Measurements from ENCODE around the gene BMAL1. TPM values are rescaled to one million over a fixed set of nuclear protein-coding genes. Genes with fewer than 3 reads are reported as not detected.

Gene BMAL1
- total RNA-seq, 2 experiments from 2014 or later, result 18.6 to 20.2 TPM

DNA sequence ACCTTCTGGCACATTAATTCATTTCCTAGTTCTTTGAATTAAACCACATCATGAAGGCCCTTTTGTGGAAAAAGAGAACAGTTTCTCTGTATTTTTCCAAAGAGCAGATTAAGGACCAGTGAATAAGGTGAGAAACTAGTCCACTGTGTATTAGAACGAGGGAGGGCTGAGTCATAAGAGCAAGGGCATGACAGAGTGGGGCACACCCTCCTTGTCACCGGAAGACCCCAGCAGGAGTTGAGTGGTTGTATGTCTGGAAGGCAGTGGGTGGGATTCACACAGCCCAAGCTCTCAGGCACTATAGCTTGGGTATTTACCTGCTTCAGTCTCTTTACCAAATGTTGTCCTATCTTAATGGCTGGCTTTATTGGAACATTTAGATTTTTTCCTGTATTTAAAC is 86.8 kb downstream of the BMAL1 start:
- ChIA-PET POLR2A (no interaction called here), CTCF (interaction anchor here (0.7 to 1.2 kb wide), 2 partner anchors 10 to 20 kb away, joined by 3 read pairs; no protein-coding TSS in a partner anchor)
- H3K36me3 Mint-ChIP-seq (ENCODE audit: low read depth), result peaks cover 24% of the 10 kb centered on the region
- no peaks in the 10 kb centered on the region for H3K9me3 Mint-ChIP-seq (ENCODE audit: low read depth)
- no peak for ATAC-seq
- no peak overlapping the region for H3K4me3 Mint-ChIP-seq
- no peak for DNase-seq
- H3K4me1 Mint-ChIP-seq, result no peaks in the 10 kb centered on the region
- H3K27me3 Mint-ChIP-seq, result no peaks in the 10 kb centered on the region
- H3K27ac Mint-ChIP-seq, result peak overlapping the region; percentile 62
- intact Hi-C loops (cut with DNase I, micrococcal nuclease), result no loop called here

DNA sequence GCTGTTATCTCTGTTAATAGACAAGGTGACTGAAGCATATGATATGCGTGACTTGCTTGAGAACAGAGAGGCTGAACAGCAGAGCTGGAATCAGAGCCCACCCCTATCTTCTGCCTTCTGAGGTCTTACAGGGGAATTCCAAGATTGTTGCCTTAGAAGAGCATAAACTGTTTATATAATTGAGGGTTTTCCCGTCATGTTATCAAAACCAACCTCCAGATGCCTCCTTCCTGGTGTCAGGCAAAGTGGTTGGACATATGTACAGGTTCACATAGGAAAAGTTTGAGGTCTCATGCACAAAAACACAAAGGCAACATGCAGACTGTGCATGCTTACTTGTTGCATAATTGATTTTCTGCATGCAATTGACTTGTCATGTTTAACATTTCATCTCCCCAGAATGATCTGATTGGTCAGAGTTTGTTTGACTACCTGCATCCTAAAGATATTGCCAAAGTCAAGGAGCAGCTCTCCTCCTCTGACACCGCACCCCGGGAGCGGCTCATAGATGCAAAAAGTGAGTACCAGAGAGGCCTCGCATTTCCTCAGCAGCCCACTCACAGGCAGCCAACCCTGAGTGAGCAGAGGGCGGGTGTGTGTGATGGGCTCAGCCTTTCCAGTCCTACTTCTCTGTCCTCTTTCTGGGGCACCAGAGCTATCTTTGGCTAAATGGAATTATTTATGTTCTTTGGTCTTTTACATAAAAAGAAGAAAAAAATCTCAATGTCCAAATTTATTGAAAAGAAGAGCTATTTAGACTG is 88.9 kb downstream of the BMAL1 start:
- intact Hi-C loops (cut with DNase I, micrococcal nuclease), result no loop called here
- H3K36me3 Mint-ChIP-seq (ENCODE audit: low read depth), result peaks cover 11% of the 10 kb centered on the region
- POLR2A ChIA-PET, result no interaction called here
- DNase-seq, result no peak
- ATAC-seq, result no peak
- no peaks in the 10 kb centered on the region for H3K4me1 Mint-ChIP-seq
- no peaks in the 10 kb centered on the region for H3K27me3 Mint-ChIP-seq
- no peaks in the 10 kb centered on the region for H3K9me3 Mint-ChIP-seq (ENCODE audit: low read depth)
- no peak overlapping the region for H3K4me3 Mint-ChIP-seq
- H3K27ac Mint-ChIP-seq, result no peak overlapping the region
- CTCF ChIA-PET, result interaction anchor here (0.6 to 0.7 kb wide), 2 partner anchors 16 to 88 kb away, joined by 3 read pairs; no protein-coding TSS in a partner anchor

DNA sequence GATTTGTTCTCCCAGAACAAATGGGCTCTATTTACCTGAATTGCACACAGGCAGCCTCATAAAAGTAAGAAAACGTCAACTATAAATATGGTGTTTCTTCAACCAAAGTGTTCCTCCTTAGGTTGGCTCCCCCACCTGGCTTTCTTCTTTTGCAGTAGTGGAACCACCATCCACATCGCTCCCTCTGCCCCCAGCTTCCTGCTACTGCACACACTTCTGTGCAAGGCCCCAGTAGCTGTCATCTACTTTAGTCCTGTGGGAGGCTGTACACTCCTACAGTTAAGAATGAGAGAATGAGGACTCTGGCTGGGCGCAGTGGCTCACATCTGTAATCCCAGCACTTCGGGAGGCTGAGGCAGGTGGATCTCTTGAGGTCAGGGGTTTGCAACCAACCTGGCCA is 89.5 kb downstream of the BMAL1 start:
- intact Hi-C loops (cut with DNase I, micrococcal nuclease), result no loop called here
- H3K27me3 Mint-ChIP-seq, result no peaks in the 10 kb centered on the region
- no peaks in the 10 kb centered on the region for H3K9me3 Mint-ChIP-seq (ENCODE audit: low read depth)

DNA sequence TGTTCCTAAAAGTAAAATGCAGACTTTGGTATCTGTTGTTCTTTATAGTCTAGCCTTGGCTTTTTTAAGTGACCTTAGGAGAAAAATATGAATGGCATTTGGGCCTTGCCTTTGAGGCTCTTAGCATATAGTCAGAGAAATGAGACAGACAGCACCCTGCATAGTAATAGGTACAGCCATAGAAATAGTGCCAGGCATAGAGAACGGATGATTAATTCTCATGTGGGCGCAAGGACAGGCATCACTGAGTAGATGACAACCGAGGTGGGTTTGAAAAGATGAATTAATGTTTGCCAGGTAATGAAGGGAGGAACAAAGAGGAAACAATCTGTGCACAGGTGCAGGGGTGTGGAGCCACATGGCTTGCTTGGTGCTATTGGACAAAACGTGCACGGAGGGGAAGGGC is 90.5 kb downstream of the BMAL1 start:
- ATAC-seq, result no peak
- H3K4me1 Mint-ChIP-seq, result no peaks in the 10 kb centered on the region
- H3K27ac Mint-ChIP-seq, result no peak overlapping the region
- DNase-seq, result no peak
- CTCF ChIA-PET, result no interaction called here
- intact Hi-C loops (cut with DNase I, micrococcal nuclease), result no loop called here
- no peaks in the 10 kb centered on the region for H3K9me3 Mint-ChIP-seq (ENCODE audit: low read depth)
- H3K4me3 Mint-ChIP-seq, result no peak overlapping the region
- peaks cover 9% of the 10 kb centered on the region for H3K36me3 Mint-ChIP-seq (ENCODE audit: low read depth)
- H3K27me3 Mint-ChIP-seq, result no peaks in the 10 kb centered on the region
- POLR2A ChIA-PET, result no interaction called here

More for the DNA sequence above, 89.5 kb downstream of the BMAL1 start:
- H3K4me3 Mint-ChIP-seq, result no peak overlapping the region
- H3K36me3 Mint-ChIP-seq (ENCODE audit: low read depth), result peaks cover 11% of the 10 kb centered on the region
- POLR2A ChIA-PET, result no interaction called here
- CTCF ChIA-PET, result interaction anchor here (0.7 kb wide), 1 partner anchor 16 kb away, joined by 3 read pairs; no protein-coding TSS in a partner anchor
- ATAC-seq (no peak), DNase-seq (no peak)
- H3K4me1 Mint-ChIP-seq, result no peaks in the 10 kb centered on the region
- no peak overlapping the region for H3K27ac Mint-ChIP-seq

DNA sequence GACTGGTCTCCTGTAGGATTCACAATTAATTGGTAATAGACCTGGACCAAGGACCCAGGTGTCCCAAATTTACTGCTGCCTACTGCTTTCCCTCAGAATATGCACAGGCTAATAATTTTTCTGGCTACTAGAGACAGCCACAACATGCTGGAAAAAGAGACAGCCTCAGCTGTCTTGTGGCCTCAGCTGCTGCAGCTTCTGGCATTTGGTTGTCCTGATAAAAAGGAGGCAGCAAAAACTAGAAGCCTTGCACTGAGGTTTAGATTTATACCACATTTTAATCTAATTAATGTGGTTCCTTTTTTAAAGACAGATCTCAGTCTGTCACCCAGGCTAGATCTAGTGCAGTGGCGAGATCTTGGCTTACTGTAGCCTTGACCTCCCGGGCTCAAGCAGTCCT is 95.6 kb downstream of the BMAL1 start:
- no peaks in the 10 kb centered on the region for H3K27me3 Mint-ChIP-seq
- ChIA-PET POLR2A (no interaction called here), CTCF (interaction anchor here (1.1 to 1.5 kb wide), 3 partner anchors 12 to 148 kb away, joined by 3 read pairs; no protein-coding TSS in a partner anchor)
- H3K4me3 Mint-ChIP-seq, result no peak overlapping the region
- intact Hi-C loops (cut with DNase I, micrococcal nuclease), result no loop called here
- DNase-seq (no peak), ATAC-seq (no peak)
- peaks cover 22% of the 10 kb centered on the region for H3K36me3 Mint-ChIP-seq (ENCODE audit: low read depth)
- no peak overlapping the region for H3K27ac Mint-ChIP-seq
- no peaks in the 10 kb centered on the region for H3K9me3 Mint-ChIP-seq (ENCODE audit: low read depth)
- no peaks in the 10 kb centered on the region for H3K4me1 Mint-ChIP-seq

DNA sequence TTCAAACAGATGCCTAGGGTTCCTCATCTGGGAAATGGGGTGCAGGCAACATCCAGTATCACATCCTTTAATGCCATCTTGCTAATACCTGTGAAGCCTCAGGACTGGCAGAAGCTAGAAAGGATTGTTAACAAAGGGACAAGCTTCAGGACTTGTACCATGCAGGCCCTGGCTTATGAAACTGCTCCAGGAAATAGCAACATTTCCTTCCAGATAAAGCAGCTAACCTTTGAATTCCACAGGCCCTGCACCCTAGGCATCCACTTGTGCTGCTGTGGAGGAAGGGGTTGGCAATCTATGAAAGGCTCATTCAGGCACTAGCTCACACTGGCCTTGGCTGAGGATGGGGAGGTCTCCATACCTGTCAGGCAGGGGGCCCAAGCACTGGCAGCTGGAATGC is 98.2 kb downstream of the BMAL1 start:
- H3K9me3 Mint-ChIP-seq (ENCODE audit: low read depth), result no peaks in the 10 kb centered on the region
- ChIA-PET CTCF (interaction anchor here (1.7 kb wide), 1 partner anchor 9 kb away, joined by 4 read pairs; no protein-coding TSS in a partner anchor), POLR2A (no interaction called here)
- no peaks in the 10 kb centered on the region for H3K4me1 Mint-ChIP-seq
- H3K36me3 Mint-ChIP-seq (ENCODE audit: low read depth), result peaks cover 24% of the 10 kb centered on the region
- H3K27me3 Mint-ChIP-seq, result no peaks in the 10 kb centered on the region
- H3K4me3 Mint-ChIP-seq, result no peak overlapping the region
- H3K27ac Mint-ChIP-seq, result no peak overlapping the region
- ATAC-seq, result no peak
- intact Hi-C loops (cut with DNase I, micrococcal nuclease), result no loop called here
- no peak for DNase-seq

DNA sequence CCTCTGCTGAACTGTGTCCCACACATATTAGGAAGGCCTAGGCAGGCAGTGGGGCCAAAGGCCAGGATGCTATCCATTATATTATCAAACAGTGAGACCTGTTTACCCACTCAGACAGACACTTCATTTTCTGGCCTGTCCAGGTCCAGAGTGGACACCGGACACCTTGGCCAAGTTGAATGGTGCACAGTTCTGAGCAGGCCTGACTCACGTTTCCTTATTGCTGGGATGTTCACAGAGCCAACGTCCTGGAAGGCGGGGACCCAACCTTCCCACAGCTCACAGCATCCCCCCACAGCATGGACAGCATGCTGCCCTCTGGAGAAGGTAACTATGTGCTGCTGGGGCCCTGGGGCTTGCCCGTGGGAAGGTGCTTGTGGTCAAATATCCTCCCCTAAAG is 98.8 kb downstream of the BMAL1 start:
- no peak for DNase-seq
- Mint-ChIP-seq H3K4me1 (no peaks in the 10 kb centered on the region), H3K9me3 (ENCODE audit: low read depth) (no peaks in the 10 kb centered on the region), H3K36me3 (ENCODE audit: low read depth) (peaks cover 24% of the 10 kb centered on the region), H3K4me3 (no peak overlapping the region), H3K27me3 (no peaks in the 10 kb centered on the region), H3K27ac (no peak overlapping the region)
- intact Hi-C loops (cut with DNase I, micrococcal nuclease), result no loop called here
- no peak for ATAC-seq
- ChIA-PET CTCF (interaction anchor here (0.6 to 1.7 kb wide), 2 partner anchors 8 to 123 kb away, joined by 3 to 4 read pairs; no protein-coding TSS in a partner anchor), POLR2A (interaction anchor here (0.8 kb wide), 1 partner anchor 91 kb away, joined by 4 read pairs; no protein-coding TSS in a partner anchor)

DNA sequence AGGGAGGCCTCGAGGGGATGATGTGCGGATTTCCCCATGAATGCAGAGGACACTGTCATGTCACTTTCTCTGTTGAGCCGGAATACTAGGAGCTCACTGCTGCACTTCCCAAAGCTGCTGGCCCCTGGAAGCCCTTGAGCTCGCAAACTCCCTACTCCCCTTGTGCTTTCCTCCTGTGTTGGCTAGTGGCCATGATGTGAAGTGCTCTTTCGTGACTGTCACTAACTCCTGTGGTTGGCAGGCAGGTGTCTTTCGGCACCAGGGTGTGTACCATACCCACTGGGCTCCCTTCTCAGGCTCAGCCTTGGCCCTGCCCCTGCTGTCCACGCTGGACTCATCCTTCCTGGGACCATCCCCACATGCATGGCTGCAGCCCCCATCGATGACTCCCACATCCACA is 99.2 kb downstream of the BMAL1 start:
- DNase-seq, result no peak
- Mint-ChIP-seq H3K36me3 (ENCODE audit: low read depth) (peaks cover 24% of the 10 kb centered on the region), H3K27ac (no peak overlapping the region), H3K9me3 (ENCODE audit: low read depth) (no peaks in the 10 kb centered on the region), H3K4me3 (no peak overlapping the region), H3K27me3 (no peaks in the 10 kb centered on the region), H3K4me1 (no peaks in the 10 kb centered on the region)
- CTCF ChIA-PET, result interaction anchor here (0.6 kb wide), 1 partner anchor 122 kb away, joined by 3 read pairs; no protein-coding TSS in a partner anchor
- POLR2A ChIA-PET, result interaction anchor here (0.8 kb wide), 1 partner anchor 92 kb away, joined by 4 read pairs; no protein-coding TSS in a partner anchor
- ATAC-seq, result no peak
- intact Hi-C loops (cut with DNase I, micrococcal nuclease), result no loop called here

DNA sequence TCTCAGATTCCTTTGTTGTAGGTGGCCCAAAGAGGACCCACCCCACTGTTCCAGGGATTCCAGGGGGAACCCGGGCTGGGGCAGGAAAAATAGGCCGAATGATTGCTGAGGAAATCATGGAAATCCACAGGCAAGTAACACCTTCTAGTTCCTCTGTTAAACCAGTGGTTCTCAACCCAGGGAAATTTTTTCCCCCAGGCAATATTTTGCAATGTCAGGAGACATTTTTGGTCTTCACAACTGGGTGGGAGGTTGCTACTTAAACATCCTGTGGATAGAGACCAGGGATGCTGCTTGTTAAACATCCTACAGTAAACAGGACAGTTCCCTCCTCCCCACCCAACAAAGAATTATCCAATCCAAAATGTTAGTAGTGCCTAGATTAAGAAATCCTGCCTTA is 100.7 kb downstream of the BMAL1 start:
- Mint-ChIP-seq H3K36me3 (ENCODE audit: low read depth) (peaks cover 33% of the 10 kb centered on the region), H3K27ac (no peak overlapping the region), H3K9me3 (ENCODE audit: low read depth) (no peaks in the 10 kb centered on the region), H3K4me1 (no peaks in the 10 kb centered on the region), H3K4me3 (no peak overlapping the region), H3K27me3 (no peaks in the 10 kb centered on the region)
- ChIA-PET POLR2A (no interaction called here), CTCF (no interaction called here)
- ATAC-seq (no peak), DNase-seq (no peak)
- intact Hi-C loops (cut with DNase I, micrococcal nuclease), result no loop called here

DNA sequence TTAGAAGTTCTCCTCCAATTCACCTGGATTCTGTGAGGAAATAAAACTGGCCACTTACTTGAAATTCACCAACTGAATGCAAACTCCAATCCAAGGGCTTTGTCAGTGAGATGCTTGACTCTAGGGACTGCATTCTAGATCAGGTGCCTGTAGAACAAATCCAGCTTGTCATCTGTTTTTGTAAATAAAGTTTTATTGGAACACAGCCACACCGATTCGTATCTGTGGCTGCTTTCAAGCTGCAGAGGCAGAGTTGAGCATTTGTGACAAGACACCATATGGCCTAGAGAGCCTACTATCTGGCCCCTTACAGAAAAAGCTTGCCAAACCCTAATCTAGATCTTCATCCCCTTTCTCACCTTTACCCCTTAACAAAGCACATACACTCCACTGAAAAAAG is 103.1 kb downstream of the BMAL1 start:
- no peak overlapping the region for H3K27ac Mint-ChIP-seq
- CTCF ChIA-PET, result interaction anchor here (0.5 to 1.1 kb wide), 2 partner anchors 27 to 414 kb away, joined by 3 to 4 read pairs; no protein-coding TSS in a partner anchor
- H3K4me1 Mint-ChIP-seq, result peaks cover 2% of the 10 kb centered on the region
- no peaks in the 10 kb centered on the region for H3K9me3 Mint-ChIP-seq (ENCODE audit: low read depth)
- ATAC-seq, result no peak
- no peaks in the 10 kb centered on the region for H3K27me3 Mint-ChIP-seq
- H3K4me3 Mint-ChIP-seq, result no peak overlapping the region
- intact Hi-C loops (cut with DNase I, micrococcal nuclease), result no loop called here
- no peak for DNase-seq
- peaks cover 26% of the 10 kb centered on the region for H3K36me3 Mint-ChIP-seq (ENCODE audit: low read depth)
- POLR2A ChIA-PET, result no interaction called here

DNA sequence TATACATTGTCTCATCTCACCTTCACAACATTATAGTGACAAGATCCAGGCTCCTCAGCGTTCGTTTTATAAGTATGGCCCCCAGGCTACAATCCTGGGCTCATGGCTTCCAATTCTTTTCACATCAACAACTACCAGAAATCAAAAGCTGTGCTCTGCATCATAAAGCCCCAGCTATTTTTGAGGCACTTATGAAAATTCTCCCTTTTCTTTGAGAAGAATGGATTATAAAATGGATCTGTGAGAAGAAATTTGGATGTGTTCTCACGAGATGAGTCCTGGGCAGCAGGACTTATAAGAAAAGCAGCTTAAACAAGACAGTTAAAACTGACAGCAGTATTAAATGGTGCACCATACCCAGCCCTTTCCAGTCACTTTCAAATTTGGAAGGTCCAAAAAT is 105.2 kb downstream of the BMAL1 start:
- CTCF ChIA-PET, result interaction anchor here (0.6 to 1.6 kb wide), 7 partner anchors 11 to 145 kb away, joined by 3 to 6 read pairs (median 3); no protein-coding TSS in a partner anchor
- Mint-ChIP-seq H3K27me3 (no peaks in the 10 kb centered on the region), H3K9me3 (ENCODE audit: low read depth) (no peaks in the 10 kb centered on the region), H3K4me3 (no peak overlapping the region), H3K4me1 (peaks cover 2% of the 10 kb centered on the region), H3K27ac (no peak overlapping the region), H3K36me3 (ENCODE audit: low read depth) (peaks cover 21% of the 10 kb centered on the region)
- POLR2A ChIA-PET, result interaction anchor here (1.2 kb wide), 1 partner anchor 84 kb away, joined by 3 read pairs; no protein-coding TSS in a partner anchor
- DNase-seq (no peak), ATAC-seq (no peak)
- intact Hi-C loops (cut with DNase I, micrococcal nuclease), result no loop called here

Measured in activated CD4-positive, alpha-beta T cell treated with anti-CD3 and anti-CD28 coated beads for 36 hours (primary cell).